HG03064 (cell line): Measurements from ENCODE around the gene AUTS2.
A peak's percentile ranks its signal among the peaks of the same experiment; 100 is the strongest.

Experiments
- ATAC-seq: cut with Tn5 transposase; IDR thresholded peaks from one replicate; pipeline ENCODE4 v1.9.1; 2021; ENCODE audit warnings: low read depth; ENCODE audit not compliant: unreplicated experiment

The AUTS2 gene

DNA sequence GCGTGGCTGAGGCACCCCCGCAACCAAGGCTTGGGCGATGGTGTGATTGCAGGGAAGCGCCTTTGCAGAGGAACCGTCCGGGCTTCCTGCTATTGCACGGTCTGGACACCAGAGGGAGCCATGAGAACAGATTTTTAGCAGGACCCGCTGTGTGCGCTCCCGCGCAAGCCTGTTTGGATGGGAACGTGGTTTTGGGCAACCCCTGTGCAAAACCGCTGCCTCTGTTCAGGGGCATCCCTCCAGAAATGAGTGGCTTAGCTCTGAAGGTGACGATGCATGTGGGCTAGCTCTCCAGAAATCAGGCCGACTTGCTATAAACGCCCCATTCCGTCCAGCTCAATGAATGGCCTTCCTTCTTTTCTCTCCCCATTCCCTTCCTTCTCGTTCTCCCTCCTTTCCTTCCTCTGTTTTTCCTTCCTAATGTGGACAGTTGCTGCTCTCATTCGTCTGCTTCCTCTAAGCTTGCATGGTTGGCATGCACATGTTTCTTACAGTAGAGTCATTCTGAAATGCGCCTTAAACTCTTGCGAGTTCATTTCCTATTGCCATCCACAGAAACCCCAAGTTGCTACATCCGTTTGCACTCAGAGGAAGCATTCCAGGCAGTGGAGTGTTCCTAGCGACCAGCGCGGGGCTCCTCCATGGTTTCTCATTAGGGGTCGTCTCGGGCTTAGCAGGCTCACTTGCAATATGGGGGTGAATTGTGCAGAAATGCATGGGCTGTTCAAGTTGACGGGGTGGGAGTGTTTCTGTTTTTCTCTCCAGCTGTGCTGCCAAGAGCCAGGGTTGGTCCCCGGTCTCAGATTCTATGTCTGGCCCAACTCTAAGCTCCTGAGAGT lies 1231.2 kb downstream of the AUTS2 start:
- ATAC-seq = peak; percentile 61

DNA sequence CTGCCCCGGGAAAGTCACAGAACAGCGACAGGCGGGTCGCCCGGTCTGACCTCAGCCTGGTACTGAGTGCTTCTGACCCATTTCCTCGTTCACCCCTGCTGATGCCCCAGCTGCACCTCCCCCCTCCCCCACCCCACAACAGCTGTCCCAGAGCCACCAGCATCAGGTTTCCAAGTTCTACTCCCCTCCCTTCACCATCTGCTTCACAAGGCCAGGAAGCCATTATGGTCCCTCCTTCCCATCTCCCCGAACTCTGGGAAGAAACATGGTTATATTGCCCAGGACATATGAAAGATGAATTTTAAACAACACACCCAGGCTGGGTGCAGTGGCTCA lies 1231.8 kb downstream of the AUTS2 start:
- no peak for ATAC-seq

DNA sequence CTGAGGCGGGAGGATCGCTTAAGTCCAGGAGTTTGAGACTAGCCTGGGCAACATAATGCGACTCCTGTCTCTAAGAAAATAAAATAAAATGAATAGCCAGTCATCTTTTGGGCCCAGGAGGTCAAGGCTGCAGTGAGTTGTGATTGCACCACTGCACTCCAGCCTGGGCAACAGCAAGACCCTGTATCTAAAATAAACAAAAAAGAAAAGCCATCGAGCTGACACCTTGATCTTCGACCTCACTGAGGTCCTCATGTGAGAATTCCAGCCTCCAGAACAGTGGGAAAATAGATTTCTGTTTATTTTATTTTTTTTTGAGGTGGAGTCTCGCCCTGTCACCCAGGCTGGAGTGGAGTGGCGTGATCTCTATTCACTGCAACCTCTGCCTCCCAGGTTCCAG lies 1232.2 kb downstream of the AUTS2 start:
- ATAC-seq = no peak

DNA sequence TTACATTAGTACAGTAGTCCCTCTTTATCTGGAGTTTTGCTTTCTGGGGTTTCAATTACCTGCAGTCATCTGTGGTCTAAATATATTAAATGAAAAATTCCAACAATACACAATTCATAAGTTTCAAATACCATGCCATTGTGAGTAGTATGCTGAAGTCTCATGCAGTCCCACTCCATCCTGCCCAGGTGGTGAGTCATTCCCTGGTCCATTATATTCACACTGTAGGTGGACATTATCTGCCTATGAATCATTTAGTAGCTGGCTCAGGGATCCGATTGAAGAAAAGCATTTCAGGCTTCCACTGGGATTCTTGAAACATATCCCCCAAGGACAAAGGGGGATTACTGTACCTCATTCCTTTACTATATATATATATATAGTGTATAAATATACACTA lies 1235.5 kb downstream of the AUTS2 start:
- ATAC-seq = no peak

DNA sequence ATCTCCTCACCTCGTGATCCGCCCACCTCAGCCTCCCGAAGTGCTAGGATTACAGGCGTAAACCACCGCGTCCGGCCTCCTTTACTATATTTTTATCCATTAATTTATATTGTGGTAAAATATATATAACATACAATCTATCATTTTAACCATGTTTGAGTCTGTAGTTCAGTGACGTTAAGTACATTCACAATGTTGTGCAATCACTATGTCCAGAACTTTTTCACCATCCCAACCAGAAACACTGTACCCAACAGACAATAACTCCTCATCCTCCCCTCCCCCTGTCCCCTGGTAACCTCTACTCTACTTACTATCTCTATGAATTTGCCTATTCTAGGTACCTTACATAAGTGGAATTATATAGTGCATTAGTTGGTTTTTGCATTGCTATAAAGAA lies 1236.1 kb downstream of the AUTS2 start:
- ATAC-seq = no peak

DNA sequence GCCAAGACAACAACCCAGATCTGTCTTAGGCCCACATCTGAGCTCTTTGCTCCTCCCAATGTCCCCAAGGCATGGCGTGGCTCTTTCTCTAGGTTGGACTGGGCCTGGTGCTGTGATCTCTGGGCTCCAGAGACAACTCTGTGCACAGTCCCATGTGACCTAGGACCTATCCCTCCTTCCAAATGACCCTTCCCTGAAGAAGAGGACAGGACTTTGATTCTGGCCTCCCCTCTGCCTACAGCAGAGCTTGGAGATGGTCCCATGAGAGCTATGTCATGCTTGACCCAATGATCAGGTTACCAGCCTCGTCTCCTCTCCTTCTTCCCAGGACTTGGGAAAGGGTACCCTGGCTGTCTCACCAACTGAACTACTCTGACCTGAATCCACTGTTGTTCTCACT lies 1237.4 kb downstream of the AUTS2 start:
- ATAC-seq = no peak

DNA sequence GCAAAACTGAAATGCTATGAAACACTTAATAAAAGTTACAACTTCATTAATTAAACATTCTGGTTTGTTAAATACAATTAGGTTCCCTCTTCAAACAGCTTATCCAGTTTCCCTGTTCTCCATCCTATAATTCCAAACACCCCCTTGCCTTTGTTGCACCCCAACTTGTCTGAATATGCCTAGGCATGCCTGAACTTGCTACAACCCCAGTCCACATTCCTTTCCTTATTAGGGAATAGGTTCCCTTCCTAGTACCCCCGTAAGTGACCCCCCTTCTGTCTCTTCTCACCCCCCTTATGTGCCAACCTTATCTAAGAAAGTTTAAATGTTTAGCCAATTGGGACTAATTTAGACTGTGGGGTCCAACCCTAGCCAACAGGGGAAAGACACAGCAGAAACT lies 1238.0 kb downstream of the AUTS2 start:
- ATAC-seq = no peak

DNA sequence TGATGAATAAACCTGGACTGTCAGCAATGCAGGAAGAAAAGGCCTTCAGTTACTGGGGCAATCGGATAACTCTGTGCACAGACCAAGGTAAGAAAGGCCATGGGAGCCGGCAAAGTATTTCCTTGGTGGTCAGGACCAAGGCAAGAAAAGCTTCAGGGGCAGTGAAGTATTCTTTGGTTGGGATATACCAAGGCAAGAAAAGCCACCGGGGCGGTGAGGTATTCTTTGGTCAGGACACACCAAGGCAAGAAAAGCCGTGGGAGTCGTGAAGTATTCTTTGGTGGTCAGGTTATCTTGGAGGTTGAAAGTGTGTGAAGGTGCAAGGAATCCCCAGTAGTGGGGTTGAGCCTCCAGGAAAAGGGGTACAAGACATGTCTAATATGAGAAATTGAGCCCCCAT lies 1238.7 kb downstream of the AUTS2 start:
- no peak for ATAC-seq

DNA sequence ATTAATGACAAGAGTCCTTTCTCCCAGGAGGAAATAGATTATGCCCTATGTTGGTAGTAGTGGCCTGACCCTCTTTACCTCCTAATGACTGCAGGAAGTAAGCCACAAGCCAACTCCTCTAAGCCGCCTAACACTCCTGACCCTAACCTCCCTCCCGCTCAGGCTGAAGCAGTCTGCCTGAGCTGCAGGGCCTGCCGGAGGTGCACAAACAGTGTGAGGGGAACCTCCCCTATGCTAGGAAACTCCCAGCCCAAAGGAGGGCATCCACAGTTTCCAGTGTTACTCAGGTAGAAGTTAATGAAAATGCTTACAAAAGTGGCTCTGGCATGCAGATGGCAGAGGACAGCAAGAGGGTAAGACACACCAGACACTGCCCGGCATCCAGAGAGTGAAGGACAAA lies 1239.3 kb downstream of the AUTS2 start:
- no peak for ATAC-seq

DNA sequence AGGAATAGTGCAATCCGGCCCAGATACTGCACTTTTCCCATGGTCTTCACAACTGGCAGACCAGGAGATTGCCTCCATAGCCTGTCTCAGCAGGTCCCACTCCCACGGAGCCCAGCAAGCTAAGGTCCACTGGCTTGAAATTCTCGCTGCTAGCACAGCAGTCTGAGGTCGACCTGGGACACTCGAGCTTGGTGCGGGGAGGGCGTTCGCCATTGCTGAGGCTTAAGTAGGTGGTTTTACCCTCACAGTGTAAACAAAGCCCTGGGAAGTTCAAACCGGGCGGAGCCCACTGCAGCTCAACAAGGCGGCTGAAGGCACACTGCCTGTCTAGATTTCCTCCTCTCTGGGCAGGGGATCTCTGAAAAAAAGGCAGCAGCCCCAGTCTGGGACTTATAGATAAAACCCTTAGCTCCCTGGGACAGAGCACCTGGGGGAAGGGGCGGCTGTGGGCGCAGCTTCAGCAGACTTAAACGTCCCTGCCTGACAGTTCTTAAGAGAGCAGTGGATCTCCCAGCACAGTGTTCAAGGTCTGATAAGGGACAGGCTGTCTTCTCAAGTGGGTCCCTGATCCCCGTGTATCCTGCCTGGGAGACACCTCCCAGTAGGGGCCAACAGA lies 1240.1 kb downstream of the AUTS2 start:
- no peak for ATAC-seq
